HG03135 (cell line): ENCODE data around the gene VAV2.
"Not testable (repeated sequence)": the region's sequence is repeated elsewhere in the genome, so short reads cannot be mapped to it uniquely, and the experiment has no call there.

Experiments used
- ATAC-seq: cut with Tn5 transposase; IDR thresholded peaks from one replicate; pipeline ENCODE4 v1.9.1; 2021; ENCODE audit warnings: mild to moderate bottlenecking, moderate library complexity; ENCODE audit not compliant: unreplicated experiment

Gene VAV2

DNA sequence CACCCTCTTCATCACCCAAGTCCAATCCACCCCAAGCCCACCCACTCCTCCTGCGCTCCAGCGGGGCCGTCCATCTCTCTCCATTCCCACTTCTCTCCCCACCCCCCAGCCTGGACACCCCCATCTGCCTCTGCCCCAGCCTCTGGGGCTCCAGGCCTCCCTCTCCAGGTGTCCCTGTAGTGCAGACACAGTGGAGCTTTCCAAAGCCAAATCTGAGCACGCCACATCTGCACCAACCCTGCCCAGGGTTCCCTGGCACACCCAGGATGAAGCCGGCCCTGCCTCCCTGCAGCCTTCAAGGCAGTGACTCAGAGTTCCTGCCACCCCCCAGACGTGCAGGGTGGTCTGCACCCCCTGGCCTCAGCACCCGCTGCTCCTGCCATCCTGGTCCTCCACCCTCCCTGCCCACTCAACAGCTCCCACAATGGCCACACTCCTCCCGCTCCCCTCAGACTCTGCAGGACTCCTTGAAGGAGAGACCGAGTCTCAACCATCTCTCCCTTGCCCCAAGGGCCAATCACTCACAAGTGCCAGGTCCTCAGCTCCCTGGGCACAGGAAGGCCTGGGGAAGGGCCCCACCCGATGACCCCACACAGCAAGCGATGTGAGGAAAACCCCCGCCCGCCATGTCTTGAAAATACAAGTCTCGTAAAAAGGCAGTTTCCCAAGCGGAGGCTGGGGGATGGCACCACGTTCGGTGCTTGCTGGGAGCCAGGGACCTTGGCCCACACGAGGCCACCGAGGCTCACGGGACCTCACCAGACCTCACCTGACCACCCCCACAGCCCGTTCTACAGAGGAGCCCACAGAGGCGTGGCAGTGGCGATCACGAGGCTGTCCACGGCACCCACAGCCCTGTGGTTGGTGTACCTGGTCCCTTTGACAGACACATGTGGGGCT lies 22.2 kb downstream of the VAV2 start:
- ATAC-seq = no peak

DNA sequence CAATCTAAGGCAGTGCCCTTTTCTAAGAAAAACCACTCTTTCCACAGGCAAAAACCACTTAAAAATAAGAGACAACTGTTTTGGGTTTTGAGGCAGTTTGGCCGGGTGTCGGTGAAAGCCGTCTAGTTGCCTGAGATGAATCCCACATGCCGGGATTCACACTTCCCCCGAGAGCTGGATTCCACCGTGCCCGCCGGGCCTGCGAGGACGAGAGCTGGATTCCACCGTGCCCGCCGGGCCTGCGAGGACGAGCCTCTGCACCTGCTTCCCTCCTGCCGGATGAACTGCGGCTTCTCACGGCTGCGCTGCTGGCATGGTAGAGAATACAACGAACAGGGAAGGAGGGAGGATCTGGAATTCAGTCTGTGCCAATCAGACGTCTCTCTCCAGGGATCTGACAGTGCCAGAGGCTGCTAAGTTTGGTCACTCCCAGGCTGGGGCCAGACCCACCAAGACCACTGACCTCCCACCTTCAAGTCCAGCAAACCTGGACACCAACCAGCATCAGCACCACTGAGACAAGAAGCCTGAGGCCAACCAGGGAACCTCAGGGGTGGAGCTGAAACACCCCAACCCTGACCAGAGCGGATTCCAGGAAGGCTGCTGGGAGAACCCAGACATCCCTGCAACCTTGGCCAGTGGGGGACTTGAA lies 23.0 kb downstream of the VAV2 start:
- no peak for ATAC-seq

DNA sequence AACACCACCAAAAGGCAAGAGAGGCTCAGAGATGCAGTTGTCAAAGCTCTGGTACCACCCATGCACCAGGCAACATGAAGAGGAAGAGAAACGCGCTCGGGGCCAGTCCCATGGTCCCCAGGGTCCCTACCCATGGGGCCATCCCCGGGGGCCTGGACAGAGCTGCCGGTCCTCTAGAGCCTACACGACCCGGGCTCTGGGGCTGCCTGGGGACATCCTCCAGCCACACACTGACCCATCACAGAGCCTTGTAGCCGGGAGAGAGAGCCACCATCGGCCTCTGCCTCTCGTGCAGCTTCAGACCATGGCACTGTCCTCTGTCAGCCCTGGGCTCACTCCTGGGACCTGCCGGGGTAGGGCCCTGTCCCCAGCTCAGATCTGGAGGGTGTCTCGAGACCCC lies 23.7 kb downstream of the VAV2 start:
- ATAC-seq = no peak

DNA sequence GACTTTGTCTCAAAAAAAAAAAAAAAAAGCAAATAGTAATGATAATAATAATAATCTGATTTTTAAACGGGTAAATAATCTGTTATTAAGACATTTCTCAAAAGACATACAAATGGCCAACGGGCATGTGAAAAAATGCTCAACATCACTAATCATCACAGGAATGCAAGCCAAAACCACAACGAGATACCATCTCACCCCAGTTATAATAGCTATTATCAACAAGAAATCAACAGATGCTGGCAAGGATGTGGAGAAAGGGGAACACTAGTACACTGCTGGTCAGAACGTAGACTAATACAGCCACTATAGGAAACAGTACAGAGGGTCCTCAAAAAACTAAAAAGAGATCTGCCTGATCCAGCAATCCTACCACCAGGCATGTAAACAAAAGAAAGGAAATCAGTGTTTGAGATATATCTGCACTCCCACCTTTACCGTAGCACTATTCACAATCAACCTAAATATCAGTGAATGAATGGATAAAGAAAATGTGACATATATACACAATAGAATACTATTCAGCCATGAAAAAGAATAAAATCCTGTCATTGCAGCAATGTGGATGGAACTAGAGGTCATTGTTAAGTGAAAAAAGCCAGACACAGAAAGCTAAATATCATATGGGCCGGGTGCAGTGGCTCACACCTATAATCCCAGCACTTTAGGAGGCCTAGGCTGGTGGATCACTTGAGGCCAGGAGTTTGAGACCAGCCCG lies 24.9 kb downstream of the VAV2 start:
- no peak for ATAC-seq

DNA sequence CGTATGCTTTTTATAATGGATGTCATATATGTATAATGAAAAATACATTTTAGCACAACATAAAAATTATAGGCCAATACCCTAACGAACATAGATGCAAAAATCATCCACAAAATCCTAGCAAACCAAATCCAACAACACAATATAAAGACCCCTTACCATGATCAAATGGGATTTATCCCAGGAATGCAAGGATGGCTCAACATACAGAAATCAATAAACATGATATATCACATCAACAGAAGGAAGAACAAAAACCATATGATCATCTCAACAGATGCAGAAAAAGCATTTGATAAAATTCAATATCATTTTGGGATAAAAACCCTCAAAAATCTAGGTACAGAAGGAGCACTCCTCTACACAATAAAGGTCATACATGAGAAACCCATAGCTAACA lies 27.7 kb downstream of the VAV2 start:
- ATAC-seq = no peak

DNA sequence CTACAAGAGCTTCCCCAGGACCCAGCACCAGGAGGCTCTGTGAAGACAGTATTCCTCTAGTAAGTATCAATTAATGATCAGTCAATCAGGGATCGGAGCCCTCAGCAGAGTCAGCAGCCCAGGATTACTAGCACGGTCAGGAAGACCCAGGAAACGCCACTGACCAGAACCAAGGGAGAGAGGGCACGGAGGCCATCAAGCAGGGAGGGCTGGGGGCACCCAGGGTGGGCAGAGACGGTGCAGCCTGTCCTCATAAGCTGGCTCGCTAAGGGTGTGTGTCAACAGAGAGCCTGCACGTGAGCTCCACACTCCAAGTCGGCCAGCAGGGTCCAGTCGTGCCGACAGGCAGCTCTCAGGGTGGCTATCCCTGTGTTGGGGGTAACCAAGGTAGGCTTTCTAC lies 29.0 kb downstream of the VAV2 start:
- ATAC-seq = no peak

DNA sequence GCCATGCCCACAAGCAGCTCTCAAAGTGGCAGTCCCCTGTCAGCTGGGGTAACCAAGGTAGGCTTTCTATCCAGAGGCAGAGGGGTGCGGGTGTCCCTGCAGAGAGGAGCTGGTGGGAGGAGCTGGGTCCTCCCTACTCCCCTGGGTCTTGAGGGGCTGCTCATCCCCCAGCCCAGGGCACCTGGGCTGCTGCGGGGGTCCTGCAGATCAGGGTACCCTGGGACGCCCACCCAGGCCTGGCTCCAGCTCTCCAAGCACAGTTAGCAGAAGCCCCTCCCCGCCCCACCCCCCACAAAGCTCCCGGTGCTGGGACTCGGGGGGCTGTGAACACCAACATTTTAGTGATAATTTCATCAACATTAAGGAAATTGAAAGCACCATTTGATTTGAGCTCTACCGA lies 29.8 kb downstream of the VAV2 start:
- no peak for ATAC-seq

DNA sequence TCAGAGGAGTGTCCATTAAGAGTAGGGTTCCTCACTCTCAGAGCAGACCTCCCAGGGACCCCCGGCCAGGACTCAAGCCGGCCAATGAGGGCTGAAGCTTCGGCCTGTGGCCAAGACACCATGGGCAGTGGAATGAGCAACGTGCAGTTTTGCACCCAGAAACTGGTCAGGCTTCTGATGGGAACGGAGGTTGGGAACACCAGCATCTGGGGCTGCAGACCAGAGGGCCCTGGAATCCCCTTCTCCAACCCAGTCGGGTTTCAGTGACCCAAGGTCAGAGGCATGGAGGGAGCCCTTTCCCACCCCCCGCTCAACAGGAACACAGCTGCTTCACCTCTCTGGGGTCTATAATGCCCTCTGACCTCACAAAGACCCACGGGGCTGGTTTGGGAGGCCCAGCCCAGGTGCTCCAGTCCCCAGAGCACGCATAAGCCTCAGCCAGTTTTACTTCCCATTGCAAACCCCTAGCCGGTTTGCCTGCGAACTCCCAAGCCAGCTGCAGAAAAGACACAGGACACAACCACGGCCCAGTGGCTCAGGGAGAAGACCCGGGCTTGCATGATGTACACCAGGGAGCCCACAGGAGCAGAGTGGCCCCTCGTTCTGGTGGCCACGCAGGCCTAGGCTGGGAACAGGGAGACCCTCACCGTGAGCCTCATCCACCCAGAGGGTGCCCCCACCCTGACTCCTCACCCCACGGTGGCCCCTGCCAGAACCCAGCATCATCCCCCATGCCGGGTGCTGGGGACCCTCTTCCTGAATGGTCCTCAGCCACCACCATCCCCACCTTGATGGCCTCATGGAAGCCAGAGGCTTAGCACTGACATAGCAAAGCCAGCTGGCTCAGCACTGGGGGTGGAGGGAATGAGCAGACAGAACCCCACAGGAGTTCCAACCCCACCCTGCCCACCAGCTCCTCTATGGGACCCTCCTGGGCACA lies 30.6 kb downstream of the VAV2 start:
- no peak for ATAC-seq

DNA sequence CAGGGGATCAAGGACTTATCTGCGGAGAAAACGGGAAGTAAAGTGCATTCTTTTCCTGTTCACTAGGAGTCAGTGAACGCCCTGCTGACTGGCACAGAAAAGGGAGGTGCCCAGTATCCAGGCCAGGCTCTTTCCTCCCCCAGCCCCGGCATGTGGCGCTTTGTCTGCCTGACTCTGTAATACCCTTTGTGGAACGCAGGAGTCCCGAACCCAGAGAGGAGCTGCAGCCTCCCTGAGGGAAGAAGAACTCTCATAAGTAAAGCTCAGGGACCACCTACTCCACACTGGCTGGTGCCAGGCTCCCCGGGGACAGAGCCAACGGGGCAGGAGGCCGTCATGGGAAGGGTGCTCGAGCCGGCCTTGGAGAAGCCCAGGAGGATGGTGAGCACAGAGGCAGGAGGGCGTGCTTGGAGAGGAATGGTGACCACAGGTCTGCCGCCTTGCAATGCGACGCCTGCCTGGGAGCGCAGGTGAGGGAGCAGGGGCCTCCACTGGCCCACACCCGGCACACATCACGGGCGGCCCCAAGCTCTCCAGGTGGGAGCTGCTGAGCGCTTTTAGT lies 31.5 kb downstream of the VAV2 start:
- ATAC-seq = no peak

DNA sequence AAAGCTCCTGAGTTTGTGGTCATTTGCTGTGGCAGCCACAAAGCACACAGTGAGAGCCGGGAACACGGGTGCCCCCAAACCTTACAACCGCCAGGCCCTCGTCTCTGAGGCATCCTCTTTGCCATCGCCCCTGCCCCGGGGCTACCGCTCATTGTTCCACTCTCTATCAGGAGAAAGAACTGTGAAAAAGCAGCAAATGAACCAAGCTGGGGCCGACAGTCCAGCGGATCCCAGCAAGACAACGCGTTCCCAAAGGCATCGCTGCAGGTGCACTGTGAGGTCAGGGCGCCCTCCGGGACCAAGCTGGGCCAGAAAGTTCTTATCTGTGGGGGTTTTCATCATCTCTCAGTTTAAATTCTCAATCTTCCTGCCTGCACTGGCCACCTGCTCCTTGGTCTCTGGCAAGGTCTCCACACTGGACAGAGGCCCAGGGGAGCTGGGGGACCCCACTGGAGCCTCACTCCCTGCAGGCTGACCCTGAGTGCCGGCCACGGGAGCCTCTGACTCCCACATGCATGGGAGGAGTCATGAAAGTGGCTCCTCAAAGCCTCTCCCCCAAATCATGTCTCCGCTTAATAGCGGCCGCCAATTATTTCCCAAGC lies 32.1 kb downstream of the VAV2 start:
- ATAC-seq = no peak

DNA sequence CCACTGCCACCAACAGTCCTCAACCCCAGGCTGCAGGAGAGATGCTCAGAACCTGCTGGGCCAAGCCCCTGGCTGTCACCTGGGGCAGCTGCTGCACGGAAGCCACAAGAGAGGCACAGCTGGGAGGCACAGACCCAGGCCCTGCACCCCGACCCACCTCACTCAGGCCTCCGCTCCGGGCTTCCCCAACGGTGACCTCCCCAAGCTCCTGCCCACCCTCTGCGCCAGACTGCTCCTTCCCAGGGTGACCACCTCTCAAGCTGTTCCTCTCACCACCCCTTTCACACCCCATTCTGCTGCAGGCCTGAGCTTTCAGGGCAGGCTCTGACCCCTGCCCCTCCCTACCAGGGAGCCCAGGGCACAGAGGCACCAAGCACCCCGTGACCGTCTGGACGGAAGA lies 33.0 kb downstream of the VAV2 start:
- no peak for ATAC-seq

DNA sequence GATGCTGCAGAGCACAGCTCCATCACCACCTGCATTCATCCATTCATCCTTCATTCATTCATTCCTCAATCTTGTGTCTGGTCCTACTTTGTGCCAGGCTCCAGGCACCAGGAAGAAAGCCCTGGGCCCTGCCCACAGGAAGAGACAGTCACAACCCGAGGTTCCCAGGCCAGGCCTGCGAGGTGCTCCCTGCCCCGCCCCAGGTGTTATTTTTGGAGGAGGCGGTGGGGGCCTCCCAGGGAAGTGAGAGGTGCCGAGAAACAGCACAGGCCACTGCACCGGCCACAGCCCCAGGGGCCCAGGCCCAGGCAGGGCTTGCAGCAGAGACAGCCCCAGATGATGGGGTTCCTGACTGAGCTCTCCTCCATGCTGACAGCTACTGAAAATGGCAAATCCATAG lies 33.4 kb downstream of the VAV2 start:
- no peak for ATAC-seq

DNA sequence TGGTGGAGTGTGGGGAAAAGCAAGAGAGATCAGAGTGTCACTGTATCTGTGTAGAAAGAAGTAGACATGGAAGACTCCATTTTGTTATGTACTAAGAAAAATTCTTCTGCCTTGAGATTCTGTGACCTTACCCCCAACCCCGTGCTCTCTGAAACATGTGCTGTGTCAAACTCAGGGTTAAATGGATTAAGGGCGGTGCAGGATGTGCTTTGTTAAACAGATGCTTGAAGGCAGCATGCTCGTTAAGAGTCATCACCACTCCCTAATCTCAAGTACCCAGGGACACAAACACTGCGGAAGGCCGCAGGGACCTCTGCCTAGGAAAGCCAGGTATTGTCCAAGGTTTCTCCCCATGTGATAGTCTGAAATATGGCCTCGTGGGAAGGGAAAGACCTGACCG lies 34.4 kb downstream of the VAV2 start:
- not testable (repeated sequence) for ATAC-seq

DNA sequence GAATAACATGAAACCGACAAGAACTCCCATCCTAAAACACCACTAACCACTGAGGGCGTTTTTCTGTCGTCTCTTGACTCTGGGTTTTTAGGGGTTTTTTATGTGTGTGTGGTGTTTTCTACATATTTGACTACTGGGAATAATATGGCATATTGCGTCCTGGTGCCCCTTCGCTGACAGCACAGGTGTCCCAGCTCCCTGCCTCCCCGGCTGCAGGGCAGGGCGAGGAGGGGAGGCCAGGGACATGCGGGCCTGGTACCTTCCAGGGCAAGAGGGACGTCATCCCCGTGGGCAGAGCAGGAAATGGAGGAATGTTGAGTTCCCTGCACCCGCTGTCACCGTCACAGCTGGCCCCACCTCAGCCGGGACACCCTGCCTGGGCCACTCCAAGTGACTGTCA lies 34.8 kb downstream of the VAV2 start:
- no peak for ATAC-seq

DNA sequence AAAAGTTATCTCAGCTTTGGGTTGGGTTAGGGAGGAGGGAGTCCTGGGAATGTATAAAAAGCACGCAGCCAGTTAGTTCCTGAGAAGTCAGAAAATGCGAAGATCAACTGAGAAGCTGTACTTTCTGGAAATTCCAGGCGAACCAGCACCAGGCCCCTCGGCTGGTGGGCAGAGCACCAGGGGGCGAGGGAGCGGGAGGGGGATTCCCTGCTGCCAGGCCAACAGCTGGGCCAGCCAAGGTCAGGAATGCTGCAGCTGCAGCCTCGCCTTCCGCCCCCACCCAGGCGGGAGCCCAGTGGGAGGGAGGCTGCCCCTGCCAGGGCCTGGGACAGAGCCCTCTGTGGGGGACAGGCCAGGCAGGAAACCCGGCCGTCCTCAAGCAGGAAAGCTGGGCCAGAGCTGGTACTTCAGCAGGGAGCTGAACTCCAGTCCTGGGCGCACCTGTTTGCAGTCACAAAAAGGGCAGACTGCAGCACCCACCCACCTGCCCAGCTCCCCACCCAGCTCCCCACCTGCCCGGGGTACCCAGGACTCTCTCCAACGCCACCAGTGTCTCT lies 35.5 kb downstream of the VAV2 start:
- ATAC-seq = no peak

DNA sequence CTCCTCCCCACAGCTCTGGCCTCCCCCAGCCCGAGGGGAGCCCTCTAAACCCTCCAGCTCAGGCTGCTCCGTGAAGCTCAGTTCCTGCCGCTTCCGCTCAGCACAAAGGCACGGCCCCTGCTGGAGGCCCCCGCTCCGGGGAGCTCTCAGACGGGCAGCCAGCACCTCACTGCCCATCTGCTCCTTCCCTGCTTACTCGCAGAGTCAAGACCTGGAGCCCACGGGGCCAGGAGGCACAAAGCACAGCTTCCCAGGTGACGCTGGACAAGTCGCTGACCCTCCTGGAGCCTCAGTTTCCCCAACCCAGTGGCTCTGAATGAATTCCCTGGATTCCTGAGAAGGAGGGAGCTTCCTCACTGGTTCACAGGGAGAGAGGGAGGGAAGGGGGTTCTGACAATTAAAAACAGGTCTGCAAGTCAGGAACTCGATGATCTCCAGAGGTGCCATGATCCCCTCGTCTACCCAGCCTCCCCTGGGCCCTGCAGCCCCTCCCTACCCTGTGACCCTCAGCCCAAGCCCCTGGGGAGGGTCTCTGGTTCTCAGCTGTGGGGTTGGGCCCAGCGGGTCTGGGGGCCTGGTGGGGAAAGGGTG lies 36.2 kb downstream of the VAV2 start:
- ATAC-seq = peak; percentile 37

DNA sequence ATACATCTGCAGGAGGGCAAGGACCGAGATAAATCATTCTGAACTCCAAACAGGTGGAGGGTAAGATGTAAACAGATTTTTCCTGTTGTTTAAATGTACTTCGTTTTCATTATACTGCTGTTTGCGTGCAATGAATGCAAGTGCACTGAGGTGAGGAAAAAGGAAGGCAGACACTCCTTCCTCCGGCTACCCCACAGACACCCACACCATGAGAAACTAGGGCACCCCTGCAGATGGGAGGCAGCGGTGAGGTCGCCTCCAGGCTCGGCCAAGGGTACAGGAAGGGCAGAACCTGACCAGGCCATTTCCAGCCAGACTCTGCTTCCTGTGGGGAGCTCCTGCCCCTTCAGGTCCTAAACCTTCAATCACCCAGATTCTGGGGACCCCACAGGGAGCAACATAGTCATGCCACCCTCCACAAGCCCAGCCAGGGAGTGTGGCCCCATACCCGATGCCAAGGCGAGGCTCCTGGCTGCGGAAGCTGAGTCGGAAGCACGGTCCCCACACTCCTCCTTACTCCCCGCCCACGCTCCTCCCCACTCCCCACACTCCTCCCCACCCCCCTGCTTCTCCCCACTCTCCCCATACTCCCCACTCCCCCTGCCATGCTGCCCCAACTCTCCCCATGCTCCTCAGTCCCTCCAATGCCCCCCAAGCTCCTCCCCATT lies 37.1 kb downstream of the VAV2 start:
- no peak for ATAC-seq

DNA sequence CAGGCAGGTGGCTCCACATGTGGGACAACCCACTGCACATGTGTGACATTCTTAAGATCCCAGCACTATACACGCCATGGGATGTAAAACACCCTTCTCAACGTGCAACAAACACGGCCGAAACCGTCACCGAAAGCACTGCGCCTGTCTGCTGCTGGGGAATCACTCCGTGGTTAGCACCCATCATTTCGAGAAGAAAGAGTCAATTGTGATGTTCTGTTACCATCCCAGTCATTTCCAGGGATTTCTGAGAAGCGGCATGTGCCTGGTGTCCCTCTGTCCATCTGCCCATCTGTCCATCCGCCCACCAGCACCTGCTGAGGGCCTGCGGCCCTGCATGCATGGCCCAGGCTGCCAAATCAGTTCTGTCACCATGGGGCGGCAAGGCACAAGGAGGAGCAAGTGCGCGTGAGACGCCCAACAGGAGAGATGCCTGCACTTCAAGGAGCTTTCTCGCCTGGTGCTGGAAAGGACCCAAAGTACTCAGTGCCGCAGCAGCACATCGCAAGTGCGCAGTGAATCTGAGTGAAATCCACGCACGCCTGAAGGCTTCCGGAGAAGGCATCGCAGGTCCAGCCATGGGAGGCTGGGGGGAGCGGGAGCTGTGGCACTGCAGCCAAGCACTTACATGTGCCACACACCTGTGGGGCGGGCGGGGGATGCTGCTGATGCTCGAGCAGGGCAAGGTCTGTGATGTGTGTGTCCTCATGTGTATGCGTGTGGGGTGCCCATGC lies 38.0 kb downstream of the VAV2 start:
- no peak for ATAC-seq
